Upper lobe of left lung (tissue), 6 donors: ENCODE measurements around the gene CXCL1. TPM values are rescaled to one million over a fixed set of nuclear protein-coding genes. Genes with fewer than 3 reads are reported as not detected.
A peak's percentile ranks its signal among the peaks of the same experiment; 100 is the strongest.

Source experiments
- ATAC-seq, 2 donors: fragments of 200-7000 bp; cut with Tn5 transposase; one replicate each; pipeline ENCODE4 v1.9.1; 2022; ENCODE audit warnings: mild to moderate bottlenecking in 2 of 2, moderate library complexity in 2 of 2; ENCODE audit not compliant: low FRiP score in 2 of 2
- DNase-seq, 2 donors: peaks; one replicate each; pipeline ENCODE4 v3.0.0-alpha.2; 2019 to 2020
- H3K27ac ChIP-seq, 4 donors: fragments of 200-600 bp; sonication (generic); one replicate each; pipeline ENCODE4 v1.5.1; 2016 to 2019
- H3K27me3 ChIP-seq, 4 donors: fragments of 200-600 bp; sonication (generic); one replicate each; pipeline ENCODE4 v1.5.1; 2017 to 2019
- H3K36me3 ChIP-seq, 4 donors: fragments of 200-600 bp; sonication (generic); one replicate each; pipeline ENCODE4 v1.5.1; 2016 to 2019
- H3K4me1 ChIP-seq, 4 donors: fragments of 200-600 bp; sonication (generic); one replicate each; pipeline ENCODE4 v1.5.1; 2018 to 2019
- H3K4me3 ChIP-seq, 4 donors: fragments of 200-600 bp; sonication (generic); one replicate each; pipeline ENCODE4 v1.5.1; 2017 to 2019; ENCODE audit warnings: mild to moderate bottlenecking in 2 of 4, moderate library complexity in 1 of 4
- H3K9me3 ChIP-seq, 4 donors: fragments of 200-600 bp; sonication (generic); one replicate each; pipeline ENCODE4 v1.5.1; 2018 to 2019
- EP300 ChIP-seq, 4 donors: sonication (generic); formaldehyde crosslinking; IDR thresholded peaks; one replicate each; pipeline ENCODE4 v1.5.1; 2017; ENCODE audit warnings: antibody characterized with exemption in 4 of 4, control low read depth in 2 of 4
- POLR2A ChIP-seq, 4 donors: fragments of 450-650 bp; IDR thresholded peaks; one replicate each; pipeline ENCODE4 v1.5.1; 2016 to 2017; ENCODE audit warnings: antibody characterized with exemption in 4 of 4, mild to moderate bottlenecking in 2 of 4
- POLR2AphosphoS5 ChIP-seq, 2 donors: sonication (generic); formaldehyde crosslinking; IDR thresholded peaks; one replicate each; pipeline ENCODE4 v1.5.1; 2017; ENCODE audit warnings: antibody characterized with exemption in 2 of 2
- WGBS, 2 donors: methylation state at CpG; one replicate each; pipeline ENCODE4 v1.1.5; 2017 to 2018; 5-methylcytosine and 5-hydroxymethylcytosine counted together
- total RNA-seq, 6 donors: library from RNA; depleted of rRNA in 4 of 6; stranded (reverse); fragments of >200 nt in 4 of 6; gene quantifications; one replicate each; pipeline versions ENCODE4 v1.1.0 to v1.2.1, GENCODE V29; 2016 to 2021
- TF ChIP-seq, protein P1 (sequence below), 6 experiments: fragments of 450-650 bp in 4 of 6; fragments of 200-600 bp in 2 of 6; sonication (generic) in 2 of 6; IDR thresholded peaks; one replicate each; pipeline ENCODE4 v1.5.1; 2016 to 2019; ENCODE audit warnings: antibody characterized with exemption in 6 of 6
- donor health status: DM: no; HTN: no; CAD: no; lungs with moderate emphysema.
- donor health status: DM: no; HTN: yes; CAD: no; lungs with severe emphysema.

Gene CXCL1
- total RNA-seq, 6 donors from 2014 or later = 4.3 to 40.0 (median 12.1) TPM

GRCh38 chr4:73883306-73883705 is 14.1 kb downstream of the CXCL1 start:
- ATAC-seq (peak in 1 of 2 donors; percentile 62), DNase-seq (no peak)
- no peak overlapping the region for H3K27ac ChIP-seq
- 38 to 70% methylated on average over 1 of the region's 1 CpG for WGBS, 2 donors
- H3K36me3 ChIP-seq = no peaks in the 10 kb centered on the region
- no peaks in the 10 kb centered on the region for H3K27me3 ChIP-seq
- TF ChIP-seq, protein P1, sequence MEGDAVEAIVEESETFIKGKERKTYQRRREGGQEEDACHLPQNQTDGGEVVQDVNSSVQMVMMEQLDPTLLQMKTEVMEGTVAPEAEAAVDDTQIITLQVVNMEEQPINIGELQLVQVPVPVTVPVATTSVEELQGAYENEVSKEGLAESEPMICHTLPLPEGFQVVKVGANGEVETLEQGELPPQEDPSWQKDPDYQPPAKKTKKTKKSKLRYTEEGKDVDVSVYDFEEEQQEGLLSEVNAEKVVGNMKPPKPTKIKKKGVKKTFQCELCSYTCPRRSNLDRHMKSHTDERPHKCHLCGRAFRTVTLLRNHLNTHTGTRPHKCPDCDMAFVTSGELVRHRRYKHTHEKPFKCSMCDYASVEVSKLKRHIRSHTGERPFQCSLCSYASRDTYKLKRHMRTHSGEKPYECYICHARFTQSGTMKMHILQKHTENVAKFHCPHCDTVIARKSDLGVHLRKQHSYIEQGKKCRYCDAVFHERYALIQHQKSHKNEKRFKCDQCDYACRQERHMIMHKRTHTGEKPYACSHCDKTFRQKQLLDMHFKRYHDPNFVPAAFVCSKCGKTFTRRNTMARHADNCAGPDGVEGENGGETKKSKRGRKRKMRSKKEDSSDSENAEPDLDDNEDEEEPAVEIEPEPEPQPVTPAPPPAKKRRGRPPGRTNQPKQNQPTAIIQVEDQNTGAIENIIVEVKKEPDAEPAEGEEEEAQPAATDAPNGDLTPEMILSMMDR (IDR thresholded peaks at IDR 0.05) = no peak
- no peak for TF ChIP-seq POLR2A (IDR thresholded peaks at IDR 0.05)
- H3K4me3 ChIP-seq = no peak overlapping the region
- no peaks in the 10 kb centered on the region for H3K9me3 ChIP-seq
- H3K4me1 ChIP-seq = no peaks in the 10 kb centered on the region

DNA sequence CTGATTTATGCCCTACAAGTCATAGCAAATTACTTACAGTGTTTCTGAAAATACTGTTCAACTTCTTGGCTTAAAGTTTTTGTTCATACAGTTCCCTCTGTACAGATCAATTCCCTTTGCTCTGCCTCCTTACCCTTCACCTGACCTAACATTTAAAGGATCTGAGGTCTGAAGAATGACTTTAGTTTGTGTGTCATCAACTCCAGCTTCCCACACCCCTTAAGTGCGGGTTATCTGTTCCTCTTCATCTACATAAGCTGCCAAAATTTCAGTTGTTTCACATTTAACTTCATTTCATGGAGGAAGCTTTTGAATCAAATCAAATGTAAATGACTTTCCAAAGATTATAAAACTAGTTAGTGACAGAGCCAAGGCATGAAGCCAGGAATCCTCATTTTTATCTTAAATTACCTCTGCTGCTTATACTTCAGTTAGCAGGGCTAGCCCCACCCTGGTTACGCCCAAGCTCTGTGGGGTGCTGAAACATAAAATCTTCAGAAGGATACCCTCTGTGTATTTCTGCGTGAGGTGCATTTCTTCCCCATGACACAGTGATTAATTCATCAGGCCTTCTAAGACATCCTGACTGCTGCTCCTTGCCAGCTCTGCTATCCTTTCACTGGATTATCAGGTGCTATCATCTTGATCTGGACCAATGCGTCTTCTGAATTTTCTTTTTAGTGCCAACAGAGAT is 16.5 kb downstream of the CXCL1 start:
- ATAC-seq (no peak), DNase-seq (no peak)
- H3K9me3 ChIP-seq = no peaks in the 10 kb centered on the region
- no peaks in the 10 kb centered on the region for H3K36me3 ChIP-seq
- no peaks in the 10 kb centered on the region for H3K4me1 ChIP-seq
- H3K27me3 ChIP-seq = no peaks in the 10 kb centered on the region
- no peak overlapping the region for H3K27ac ChIP-seq
- H3K4me3 ChIP-seq = no peak overlapping the region
- TF ChIP-seq EP300 (IDR thresholded peaks at IDR 0.05) (no peak), POLR2A (IDR thresholded peaks at IDR 0.05) (no peak), POLR2AphosphoS5 (IDR thresholded peaks at IDR 0.05) (no peak)
- TF ChIP-seq, protein P1 (IDR thresholded peaks at IDR 0.05) = no peak
- WGBS, 2 donors = 74 to 76% methylated on average over 4 of the region's 4 CpGs

- TF ChIP-seq, protein P1 (IDR thresholded peaks at IDR 0.05) = no peak
- no peak for TF ChIP-seq EP300 (IDR thresholded peaks at IDR 0.05)
- no peak for TF ChIP-seq POLR2A (IDR thresholded peaks at IDR 0.05)
- no peak for TF ChIP-seq POLR2AphosphoS5 (IDR thresholded peaks at IDR 0.05)
- WGBS, 2 donors = 62 to 68% methylated on average over 4 of the region's 4 CpGs
- Histone ChIP-seq H3K4me3 (no peak overlapping the region), H3K9me3 (no peaks in the 10 kb centered on the region), H3K27me3 (no peaks in the 10 kb centered on the region), H3K36me3 (no peaks in the 10 kb centered on the region), H3K27ac (no peak overlapping the region), H3K4me1 (peaks cover 7 to 19% (median 17%) of the 10 kb centered on the region in 4 donors)
- DNase-seq = no peak
- ATAC-seq = no peak
Measured at GRCh38 chr4:73891326-73891725, 22.1 kb downstream of the CXCL1 start.

DNA sequence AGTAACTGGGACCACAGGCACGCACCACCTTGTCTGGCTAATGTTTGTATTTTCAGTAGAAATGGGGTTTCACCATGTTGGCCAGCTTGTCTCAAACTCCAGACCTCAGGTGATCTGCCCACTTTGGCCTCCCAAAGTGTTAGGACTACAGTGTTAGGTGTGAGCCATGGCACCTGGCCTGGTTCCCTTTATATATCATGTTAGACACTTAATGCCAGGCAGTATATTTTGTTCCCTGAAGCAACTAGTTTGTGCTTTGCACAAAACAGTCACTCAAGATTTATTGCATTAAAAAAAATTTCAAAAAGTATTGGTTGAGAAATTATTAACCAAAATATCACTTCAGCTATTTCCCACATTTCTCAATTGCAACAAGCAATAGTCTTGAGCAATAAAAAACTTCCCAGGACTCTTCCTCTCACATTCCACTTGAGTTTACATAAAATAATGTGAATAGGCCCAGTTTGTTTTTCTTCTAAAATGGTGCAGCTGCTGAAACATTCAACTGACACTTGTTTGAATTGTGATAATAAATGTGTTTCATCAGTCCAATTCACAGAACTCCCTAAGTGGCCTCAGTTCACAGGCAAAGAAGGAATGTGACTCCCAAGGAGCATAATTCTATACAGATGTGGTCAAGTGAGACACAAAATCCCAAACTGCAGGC is 22.7 kb downstream of the CXCL1 start:
- no peak for DNase-seq
- Histone ChIP-seq H3K4me1 (peaks cover 7 to 19% (median 17%) of the 10 kb centered on the region in 4 donors), H3K4me3 (no peak overlapping the region), H3K36me3 (no peaks in the 10 kb centered on the region), H3K9me3 (no peaks in the 10 kb centered on the region), H3K27me3 (no peaks in the 10 kb centered on the region), H3K27ac (no peak overlapping the region)
- no peak for TF ChIP-seq EP300 (IDR thresholded peaks at IDR 0.05)
- TF ChIP-seq, protein P1 (IDR thresholded peaks at IDR 0.05) = no peak
- no peak for TF ChIP-seq POLR2A (IDR thresholded peaks at IDR 0.05)
- no peak for TF ChIP-seq POLR2AphosphoS5 (IDR thresholded peaks at IDR 0.05)
- ATAC-seq = peak in 1 of 2 donors; percentile 64
- WGBS, 2 donors = 75 to 86% methylated on average over 1 of the region's 1 CpG
